Fibroblast of the aortic adventitia (primary cell): ENCODE data around the gene LRRC61. TPM values are rescaled to one million over a fixed set of nuclear protein-coding genes. Genes with fewer than 3 reads are reported as not detected.
"Not testable (repeated sequence)": the region's sequence is repeated elsewhere in the genome, so short reads cannot be mapped to it uniquely, and the experiment has no call there.

Experiments used
- DNase-seq: peaks from one replicate; pipeline ENCODE4 v3.0.0-alpha.2; 2010; ENCODE audit warnings: low read depth
- H3K4me3 ChIP-seq: 2 replicates; pipeline ENCODE4 v1.5.1; 2011; ENCODE audit warnings: low read depth, mild to moderate bottlenecking, control low read depth, low read length, moderate library complexity
- total RNA-seq: library from RNA; depleted of rRNA; stranded (reverse); fragments of >200 nt; gene quantifications from 2 replicates; pipeline ENCODE4 v1.2.3, GENCODE V29; 2012; ENCODE audit warnings: low replicate concordance
- TF ChIP-seq, protein P1 (sequence below): IDR thresholded peaks from 2 replicates; pipeline ENCODE4 v1.5.1; 2011; ENCODE audit warnings: mild to moderate bottlenecking, low read length, control low read depth, inconsistent platforms; ENCODE audit not compliant: insufficient read depth

Gene LRRC61, protein sequence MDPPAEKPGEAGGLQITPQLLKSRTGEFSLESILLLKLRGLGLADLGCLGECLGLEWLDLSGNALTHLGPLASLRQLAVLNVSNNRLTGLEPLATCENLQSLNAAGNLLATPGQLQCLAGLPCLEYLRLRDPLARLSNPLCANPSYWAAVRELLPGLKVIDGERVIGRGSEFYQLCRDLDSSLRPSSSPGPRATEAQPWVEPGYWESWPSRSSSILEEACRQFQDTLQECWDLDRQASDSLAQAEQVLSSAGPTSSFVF
- total RNA-seq: 0.09 and 2.2 TPM in 2 replicates

DNA sequence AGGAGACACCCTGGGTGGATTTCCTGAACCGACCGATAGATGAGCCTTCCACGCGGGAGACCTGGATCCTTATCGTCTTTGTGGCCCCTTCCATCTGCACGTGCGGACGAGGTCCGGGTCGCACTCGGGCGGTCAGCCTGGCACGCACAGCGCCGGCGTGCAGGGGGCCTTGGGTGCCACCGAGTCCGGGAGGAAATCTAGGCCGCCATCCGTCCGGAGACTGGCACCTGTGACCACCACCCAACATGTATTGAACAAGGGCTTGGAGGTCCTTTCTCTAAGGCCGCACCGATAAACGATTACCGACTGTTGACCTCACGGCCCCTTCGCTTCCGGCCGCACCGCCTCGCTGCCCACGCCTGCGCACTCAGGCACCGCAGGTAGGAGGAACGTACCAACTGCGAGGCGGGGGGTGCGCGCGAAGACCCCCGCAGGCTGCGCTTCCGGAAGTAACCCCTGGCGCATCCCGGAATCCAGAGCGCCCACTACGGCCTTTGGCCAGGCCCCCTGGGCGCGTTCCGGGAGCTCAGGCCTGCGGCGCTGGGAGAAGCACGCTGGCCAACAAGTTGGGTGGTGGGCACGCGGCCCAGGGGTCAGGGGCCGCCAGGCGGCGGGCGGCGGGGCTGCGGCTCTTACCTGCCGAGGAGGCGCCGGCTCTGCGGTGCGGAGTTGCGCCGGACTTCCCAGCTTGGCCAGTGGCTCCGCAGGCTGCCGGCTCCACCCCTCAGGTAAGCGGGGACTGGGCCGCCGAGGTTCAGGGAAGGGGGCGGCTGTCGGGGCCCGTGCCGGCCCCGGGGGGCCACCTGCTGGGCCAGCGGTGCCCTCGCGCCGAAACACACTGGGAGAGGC, at the start of gene LRRC61, which contains the start of gene ACTR3C:
LRRC61 (plus strand) TSS at position 523 of the 849 bp plus-strand sequence. CDS start 13,507 bp downstream, outside the sequence.
ACTR3C (minus strand) TSS at position 713 of the 849 bp plus-strand sequence. CDS start 28,249 bp downstream, outside the sequence.
- TF ChIP-seq, protein P1, sequence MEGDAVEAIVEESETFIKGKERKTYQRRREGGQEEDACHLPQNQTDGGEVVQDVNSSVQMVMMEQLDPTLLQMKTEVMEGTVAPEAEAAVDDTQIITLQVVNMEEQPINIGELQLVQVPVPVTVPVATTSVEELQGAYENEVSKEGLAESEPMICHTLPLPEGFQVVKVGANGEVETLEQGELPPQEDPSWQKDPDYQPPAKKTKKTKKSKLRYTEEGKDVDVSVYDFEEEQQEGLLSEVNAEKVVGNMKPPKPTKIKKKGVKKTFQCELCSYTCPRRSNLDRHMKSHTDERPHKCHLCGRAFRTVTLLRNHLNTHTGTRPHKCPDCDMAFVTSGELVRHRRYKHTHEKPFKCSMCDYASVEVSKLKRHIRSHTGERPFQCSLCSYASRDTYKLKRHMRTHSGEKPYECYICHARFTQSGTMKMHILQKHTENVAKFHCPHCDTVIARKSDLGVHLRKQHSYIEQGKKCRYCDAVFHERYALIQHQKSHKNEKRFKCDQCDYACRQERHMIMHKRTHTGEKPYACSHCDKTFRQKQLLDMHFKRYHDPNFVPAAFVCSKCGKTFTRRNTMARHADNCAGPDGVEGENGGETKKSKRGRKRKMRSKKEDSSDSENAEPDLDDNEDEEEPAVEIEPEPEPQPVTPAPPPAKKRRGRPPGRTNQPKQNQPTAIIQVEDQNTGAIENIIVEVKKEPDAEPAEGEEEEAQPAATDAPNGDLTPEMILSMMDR: no peak
- DNase-seq: no peak
- no peak within 1 kb of the TSS for H3K4me3 ChIP-seq

DNA sequence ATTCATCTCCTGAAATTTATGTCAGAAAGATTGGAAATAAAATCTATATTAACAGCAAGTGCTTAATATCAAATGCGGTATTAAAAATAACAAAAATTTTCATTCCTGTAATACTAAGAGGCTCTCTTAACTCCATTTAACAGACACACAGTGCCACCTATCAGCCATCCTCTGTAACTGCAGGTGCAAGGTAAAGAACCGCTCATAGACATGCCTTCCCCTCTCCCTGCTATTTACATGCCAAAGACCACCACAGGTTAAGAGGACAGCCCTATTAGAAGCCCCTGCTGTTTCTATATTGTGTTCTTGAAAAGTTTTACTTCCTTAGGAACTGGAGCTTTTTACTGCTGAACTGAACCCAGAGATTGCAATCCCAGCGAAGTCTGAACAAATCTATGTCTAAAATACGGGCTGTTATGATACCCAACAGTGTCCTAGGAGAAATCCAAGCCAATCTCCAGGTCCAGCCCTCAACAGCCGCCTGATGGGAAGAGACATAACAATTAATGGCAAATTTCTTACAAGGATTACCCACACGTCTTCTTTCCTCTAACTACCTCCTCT, 46.9 kb upstream of the LRRC61 start:
- DNase-seq: peak; percentile 28
- H3K4me3 ChIP-seq: not testable (repeated sequence)
- TF ChIP-seq, protein P1: peak; percentile 65

DNA sequence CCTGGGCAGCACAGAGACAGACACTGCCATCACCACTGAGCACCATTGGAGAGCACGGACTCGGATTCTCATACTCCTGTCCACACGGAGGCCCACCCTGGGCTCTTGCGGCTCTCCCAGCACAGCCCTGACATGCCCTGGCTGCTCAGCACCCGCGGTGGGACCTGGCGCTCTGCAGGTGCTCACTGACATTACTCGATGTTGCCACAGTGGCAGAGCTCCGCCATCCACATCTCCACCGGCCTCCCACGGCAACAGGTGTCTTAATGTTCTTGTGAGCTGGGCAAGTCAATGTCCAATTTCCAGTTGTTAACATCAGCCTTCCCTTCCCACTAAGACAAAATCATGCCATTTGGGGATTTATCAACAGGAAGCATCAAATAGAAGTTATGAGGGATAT, 44.8 kb upstream of the LRRC61 start:
- not testable (repeated sequence) for H3K4me3 ChIP-seq, DNase-seq

DNA sequence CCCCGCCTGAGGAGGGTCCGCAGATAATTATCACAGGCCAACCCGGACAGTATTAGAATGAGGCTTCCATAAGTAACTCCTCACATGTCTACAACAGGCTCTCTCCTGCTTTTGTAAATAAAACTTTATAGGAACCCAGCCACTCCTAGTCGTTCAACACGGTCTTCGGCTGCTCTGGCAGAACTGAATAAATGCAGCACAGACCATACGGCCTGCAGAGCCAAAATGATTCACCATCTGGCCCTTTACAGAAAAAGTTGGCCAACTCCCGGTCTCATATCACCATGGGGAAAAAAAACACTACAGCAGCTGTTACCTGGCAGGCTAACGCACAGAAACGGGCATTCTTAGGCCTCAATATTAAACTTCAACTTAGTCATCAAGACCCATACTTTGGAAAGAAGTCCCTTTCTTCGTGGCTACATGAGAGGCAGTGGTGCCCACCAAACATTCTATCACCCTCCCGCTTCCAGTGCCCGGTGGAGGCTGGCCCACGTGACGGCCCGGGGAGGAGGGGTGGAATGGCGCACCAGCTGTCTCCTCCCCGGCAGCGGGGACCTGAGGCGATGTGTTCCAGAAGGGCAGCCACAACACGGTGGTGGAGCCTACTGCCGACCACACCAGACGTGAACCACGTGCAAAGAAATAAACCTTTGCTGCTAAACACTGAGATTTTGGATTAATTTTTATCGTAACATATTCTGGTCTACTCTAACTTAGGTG, 41.3 kb upstream of the LRRC61 start:
- DNase-seq, H3K4me3 ChIP-seq: not testable (repeated sequence)

DNA sequence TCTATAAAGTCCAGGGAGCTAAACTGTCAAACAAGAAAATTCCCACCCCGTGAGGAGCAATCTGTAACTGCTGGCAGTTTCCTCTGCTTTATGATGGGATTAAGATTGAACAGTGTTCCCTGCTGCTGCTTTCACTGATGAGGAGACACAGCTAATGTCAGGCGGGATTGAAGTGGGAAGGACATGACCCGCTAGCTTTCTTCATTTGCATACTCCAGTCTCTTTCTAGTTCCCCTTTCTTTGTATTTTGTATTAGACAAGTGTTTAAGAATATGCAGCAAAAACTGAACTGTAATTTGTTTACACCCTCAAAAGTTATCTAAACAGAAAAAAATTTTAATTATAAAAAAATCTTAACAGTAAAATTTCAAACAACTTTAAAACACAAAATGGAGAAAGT, 40.0 kb upstream of the LRRC61 start:
- DNase-seq: not testable (repeated sequence)

DNA sequence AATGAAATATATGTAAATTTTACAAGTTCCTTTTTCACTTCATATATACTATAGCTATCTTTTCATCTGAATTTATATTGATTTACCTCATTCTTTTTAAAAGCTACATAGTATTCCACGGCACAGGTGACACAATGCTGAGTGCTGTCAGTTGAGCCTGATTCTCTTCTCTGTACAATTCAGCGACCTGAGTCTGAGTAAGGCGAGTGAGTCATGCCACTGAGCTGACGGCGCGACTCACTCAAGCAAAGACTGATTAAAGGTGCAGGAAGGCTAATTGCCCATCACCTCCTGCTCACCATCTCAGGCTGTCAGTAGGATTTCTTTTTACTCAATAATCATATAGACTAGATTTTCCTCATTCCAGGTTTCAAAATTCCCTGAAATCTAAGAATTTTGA, 39.5 kb upstream of the LRRC61 start:
- not testable (repeated sequence) for H3K4me3 ChIP-seq, DNase-seq

More for the DNA sequence above, 40.0 kb upstream of the LRRC61 start:
- H3K4me3 ChIP-seq: not testable (repeated sequence)

DNA sequence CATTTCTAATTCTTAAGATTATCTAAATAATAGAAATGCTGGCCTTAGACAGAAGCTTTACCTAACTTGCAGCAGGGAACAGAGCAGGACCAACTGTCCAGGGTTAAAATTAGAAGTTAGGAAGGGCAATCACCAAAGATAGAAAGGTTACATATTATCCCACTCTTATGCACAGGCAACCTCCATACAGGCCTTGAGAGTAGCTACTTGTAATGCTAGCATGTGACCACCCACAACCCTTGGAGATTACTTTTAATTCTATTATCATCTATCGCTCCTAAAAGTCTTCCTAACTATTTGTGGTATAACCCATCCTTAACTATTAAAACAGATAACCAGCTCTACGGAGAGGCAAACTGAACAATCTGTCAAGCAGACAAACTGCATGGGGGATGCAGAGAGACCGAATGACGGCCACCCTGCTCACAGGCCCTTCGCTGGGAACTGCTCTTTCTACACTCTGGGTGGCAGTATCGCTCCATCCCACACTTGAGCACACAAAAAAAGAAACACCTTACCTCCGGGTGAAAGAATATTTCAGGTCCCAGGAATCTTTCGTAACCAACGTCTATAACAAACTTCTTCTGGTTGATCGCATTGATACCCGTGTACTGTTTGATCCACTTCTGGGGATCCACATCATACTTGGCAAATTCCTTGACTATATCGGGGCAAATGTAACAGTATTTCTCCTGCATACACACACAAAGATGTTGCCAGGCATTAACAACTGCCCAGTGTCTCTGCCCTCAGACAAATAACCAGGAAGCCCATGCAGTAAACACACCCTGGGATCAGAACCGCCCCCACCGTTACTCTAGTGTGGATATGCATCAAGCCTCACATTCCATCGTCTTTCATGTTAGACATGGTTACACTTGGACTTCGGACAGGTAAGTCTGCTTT, 37.1 kb upstream of the LRRC61 start:
- H3K4me3 ChIP-seq: not testable (repeated sequence)
- TF ChIP-seq, protein P1: peak; percentile 48
- peak; percentile 7 for DNase-seq

DNA sequence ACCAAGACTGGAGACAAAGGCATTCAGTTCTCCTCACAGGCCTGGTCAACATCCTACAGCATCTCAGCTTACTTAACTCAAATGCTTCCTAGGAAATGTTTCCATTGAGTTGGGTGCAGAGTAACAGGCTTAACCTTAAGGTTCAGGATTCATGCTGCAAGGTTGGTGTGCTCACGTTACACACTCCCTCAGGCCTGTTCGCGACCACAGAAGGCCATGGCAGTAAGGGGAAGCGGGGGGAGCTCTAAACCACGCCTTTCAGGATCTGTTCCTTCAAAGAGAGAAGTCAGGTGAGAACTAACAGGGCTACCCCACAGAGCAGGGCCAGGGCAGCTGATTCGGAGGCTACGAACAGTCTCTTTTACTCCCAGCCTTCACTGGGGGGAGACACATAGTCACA, 35.3 kb upstream of the LRRC61 start:
- not testable (repeated sequence) for H3K4me3 ChIP-seq, DNase-seq

DNA sequence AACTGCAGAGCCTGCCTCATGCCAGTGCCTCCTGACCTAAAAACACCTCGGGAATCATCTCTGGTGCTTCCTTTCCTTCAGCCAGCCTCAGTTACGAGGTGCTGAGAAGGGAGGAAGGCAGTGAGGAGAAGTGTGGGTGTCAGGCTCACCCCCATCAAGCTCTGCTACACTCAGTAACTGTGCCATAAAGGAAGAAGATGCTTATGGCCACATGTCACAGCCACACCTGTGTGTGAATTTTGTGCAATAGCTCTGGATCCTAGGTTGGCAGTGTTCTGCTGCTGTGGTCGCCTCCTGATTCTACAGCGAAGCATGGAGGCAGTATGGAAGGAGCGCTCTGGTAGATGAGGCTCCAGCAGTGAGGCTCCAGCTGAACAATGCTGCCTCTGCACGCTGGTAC, 34.3 kb upstream of the LRRC61 start:
- not testable (repeated sequence) for H3K4me3 ChIP-seq, DNase-seq

DNA sequence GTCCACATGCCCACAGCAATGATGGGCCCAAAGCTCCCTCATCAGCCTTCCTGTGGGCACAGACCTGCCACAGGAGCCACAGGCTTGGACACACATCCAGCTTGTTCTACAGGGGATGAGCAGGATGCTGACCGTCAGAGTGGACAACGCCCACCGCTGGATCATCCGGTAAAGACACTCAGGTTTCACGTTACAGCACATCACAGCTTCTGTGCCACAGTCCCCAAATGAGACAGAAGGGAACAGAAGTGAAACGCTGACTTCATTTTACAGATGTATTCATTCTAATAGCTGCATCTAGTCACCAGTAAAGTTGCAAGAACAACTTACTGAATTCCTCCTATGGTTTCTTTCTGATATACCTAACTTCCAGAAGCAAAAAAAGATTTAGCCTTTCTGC, 32.8 kb upstream of the LRRC61 start:
- DNase-seq, H3K4me3 ChIP-seq: not testable (repeated sequence)

DNA sequence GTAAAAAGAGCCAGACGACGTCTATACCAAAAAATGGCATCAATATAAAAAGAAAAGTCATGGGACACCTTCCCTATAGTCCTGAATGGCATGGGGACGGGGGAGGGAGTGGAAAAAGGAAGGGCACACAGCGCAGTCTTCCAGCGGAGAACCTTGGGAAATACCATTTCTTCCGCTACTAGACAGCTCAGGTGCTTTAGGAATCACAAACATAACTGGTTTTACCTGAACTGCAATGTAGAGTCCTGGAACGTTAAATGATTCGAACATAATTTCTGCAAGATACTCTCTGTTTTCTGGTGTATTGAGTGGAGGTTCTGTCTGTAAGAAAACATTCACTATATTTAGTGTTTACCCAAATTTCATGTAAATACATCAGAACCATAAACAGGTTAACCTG, 28.1 kb upstream of the LRRC61 start:
- not testable (repeated sequence) for H3K4me3 ChIP-seq, DNase-seq

DNA sequence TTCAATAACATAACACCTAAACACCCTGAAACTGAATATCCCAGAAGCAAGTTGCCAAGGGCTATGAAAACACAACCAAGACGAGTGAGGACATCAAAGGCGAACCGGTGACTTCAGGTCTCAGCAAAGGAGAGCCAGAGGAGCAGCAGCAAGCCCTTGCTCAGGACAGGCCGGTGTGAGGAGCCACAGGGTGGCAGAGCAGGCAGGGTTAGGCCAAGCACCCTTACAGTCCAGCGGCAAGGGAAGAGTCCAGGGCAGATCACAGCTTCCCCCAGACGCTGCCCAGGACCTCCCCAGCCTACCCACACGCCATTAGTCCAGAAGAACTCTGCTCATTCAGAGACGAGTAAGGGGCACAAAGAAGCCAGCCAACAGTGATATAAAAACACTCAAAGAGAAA, 27.5 kb upstream of the LRRC61 start:
- H3K4me3 ChIP-seq, DNase-seq: not testable (repeated sequence)

DNA sequence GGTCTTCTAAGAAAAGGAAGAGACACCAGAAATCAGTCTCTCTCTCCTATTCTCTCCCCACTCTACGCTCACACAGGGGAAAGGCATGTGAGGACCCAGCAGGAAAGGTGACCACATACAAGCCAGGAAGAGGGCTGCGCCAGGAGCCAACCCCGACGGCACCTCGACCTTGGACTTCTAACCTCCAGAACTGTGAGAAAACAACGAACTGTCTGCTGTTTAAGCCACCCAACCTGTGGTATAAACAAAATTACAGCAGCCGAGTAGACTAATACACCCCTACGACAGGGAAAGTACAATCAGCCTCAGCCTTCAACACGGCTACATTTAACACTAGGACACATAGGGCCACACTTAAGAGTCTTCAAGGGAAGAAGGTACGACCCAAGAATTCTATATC, 26.4 kb upstream of the LRRC61 start:
- not testable (repeated sequence) for DNase-seq, H3K4me3 ChIP-seq
